HepG2 (cell line): ENCODE data around the gene TF. TPM values are rescaled to one million over a fixed set of nuclear protein-coding genes. Genes with fewer than 3 reads are reported as not detected.

ENCODE experiments used
- CHCHD3 ChIP-seq: sonication (generic); formaldehyde crosslinking; IDR thresholded peaks from 2 replicates; pipeline ENCODE4 v1.8.0; 2022; ENCODE audit warnings: mild to moderate bottlenecking, missing genetic modification reagents, moderate library complexity
- ERF ChIP-seq: IDR thresholded peaks from 2 replicates; pipeline ENCODE4 v1.6.1; 2018; ENCODE audit warnings: missing biosample characterization, missing genetic modification reagents
- FLYWCH1 ChIP-seq: sonication (generic); formaldehyde crosslinking; IDR thresholded peaks from 2 replicates; pipeline ENCODE4 v1.8.1; 2023; ENCODE audit warnings: mild to moderate bottlenecking, missing genetic modification reagents
- FOXO1 ChIP-seq: sonication (generic); formaldehyde crosslinking; IDR thresholded peaks from 2 replicates; pipeline ENCODE4 v1.4.0; 2020; ENCODE audit warnings: missing genetic modification reagents
- HNRNPK ChIP-seq: fragments of 200-400 bp; formaldehyde crosslinking; IDR thresholded peaks from 2 replicates; pipeline ENCODE4 v1.6.1; 2018; ENCODE audit warnings: low read length, low read depth, moderate library complexity, mild to moderate bottlenecking; ENCODE audit not compliant: poor library complexity, severe bottlenecking
- IKZF1 ChIP-seq: fragments of 450-650 bp; IDR thresholded peaks from 2 replicates; pipeline ENCODE4 v1.7.1; 2016
- KLF13 ChIP-seq: sonication (generic); formaldehyde crosslinking; IDR thresholded peaks from 2 replicates; pipeline ENCODE4 v1.4.0; 2020; ENCODE audit warnings: mild to moderate bottlenecking, missing genetic modification reagents
- MIER2 ChIP-seq: IDR thresholded peaks from 2 replicates; pipeline ENCODE4 v1.6.1; 2016; ENCODE audit warnings: missing biosample characterization, missing genetic modification reagents
- NFIC ChIP-seq: IDR thresholded peaks from 2 replicates; pipeline ENCODE4 v1.6.1; 2012; ENCODE audit warnings: mild to moderate bottlenecking, low read length, inconsistent platforms
- NR3C1 ChIP-seq: sonication (generic); formaldehyde crosslinking; IDR thresholded peaks from 2 replicates; pipeline ENCODE4 v1.4.0; 2020; ENCODE audit warnings: missing genetic modification reagents
- SIX4 ChIP-seq: sonication (generic); formaldehyde crosslinking; IDR thresholded peaks from 2 replicates; pipeline ENCODE4 v1.4.0; 2020; ENCODE audit warnings: missing genetic modification reagents
- SMYD3 ChIP-seq: sonication (generic); formaldehyde crosslinking; IDR thresholded peaks from 2 replicates; pipeline ENCODE4 v1.8.1; 2023; ENCODE audit warnings: mild to moderate bottlenecking, missing genetic modification reagents
- ZFY ChIP-seq: sonication (generic); formaldehyde crosslinking; IDR thresholded peaks from 2 replicates; pipeline ENCODE4 v1.4.0; 2020; ENCODE audit warnings: missing genetic modification reagents
- ZNF232 ChIP-seq: sonication (generic); formaldehyde crosslinking; IDR thresholded peaks from 2 replicates; pipeline ENCODE4 v1.4.0; 2020; ENCODE audit warnings: missing genetic modification reagents, borderline replicate concordance
- ZNF547 ChIP-seq: sonication (generic); formaldehyde crosslinking; IDR thresholded peaks from 2 replicates; pipeline ENCODE4 v1.5.1; 2020; ENCODE audit warnings: mild to moderate bottlenecking, missing genetic modification reagents
- ZNF550 ChIP-seq: sonication (generic); formaldehyde crosslinking; IDR thresholded peaks from 2 replicates; pipeline ENCODE4 v1.4.0; 2020; ENCODE audit warnings: mild to moderate bottlenecking, missing genetic modification reagents, borderline replicate concordance
- ZNF562 ChIP-seq: sonication (generic); formaldehyde crosslinking; IDR thresholded peaks from 2 replicates; pipeline ENCODE4 v1.8.0; 2022; ENCODE audit warnings: missing genetic modification reagents, borderline replicate concordance
- ZNF577 ChIP-seq: sonication (generic); formaldehyde crosslinking; IDR thresholded peaks from 2 replicates; pipeline ENCODE4 v1.4.0; 2020; ENCODE audit warnings: mild to moderate bottlenecking, low read depth, missing genetic modification reagents, borderline replicate concordance
- ZNF607 ChIP-seq: sonication (generic); formaldehyde crosslinking; IDR thresholded peaks from 2 replicates; pipeline ENCODE4 v1.5.1; 2020; ENCODE audit warnings: missing genetic modification reagents, mild to moderate bottlenecking, borderline replicate concordance
- ZNF713 ChIP-seq: sonication (generic); formaldehyde crosslinking; IDR thresholded peaks from 2 replicates; pipeline ENCODE4 v1.4.0; 2020; ENCODE audit warnings: mild to moderate bottlenecking, missing genetic modification reagents
- ZNF747 ChIP-seq: sonication (generic); formaldehyde crosslinking; IDR thresholded peaks from 2 replicates; pipeline ENCODE4 v1.8.1; 2023; ENCODE audit warnings: missing genetic modification reagents, mild to moderate bottlenecking, borderline replicate concordance
- polyA plus RNA-seq, 8 experiments: library from polyadenylated mRNA; depleted of rRNA in 3 of 8; stranded (reverse) in 7 of 8; unstranded in 1 of 8; fragments of >200 nt; fragmentation: Illumina TruSeq in 4 of 8; extraction: Trizol in 4 of 8; gene quantifications; 2 replicates each; pipeline versions ENCODE4 v1.2.1 to v1.2.3, GENCODE V29; 2011 to 2016; ENCODE audit warnings: low read depth in 4 of 8, missing spikeins in 1 of 8, mixed read lengths in 1 of 8; ENCODE audit not compliant: insufficient read depth in 1 of 8
- total RNA-seq, 5 experiments: library from RNA; depleted of rRNA; stranded (reverse); fragments of >200 nt; fragmentation: Illumina TruSeq; extraction: Trizol; gene quantifications; 2 replicates each; pipeline ENCODE4 v1.2.3, GENCODE V29; 2016; ENCODE audit warnings: low read depth in 1 of 5
- TF ChIP-seq, protein P1 (sequence below): sonication (generic); formaldehyde crosslinking; IDR thresholded peaks from 2 replicates; pipeline ENCODE4 v1.4.0; 2020; ENCODE audit warnings: low read depth, mild to moderate bottlenecking, missing genetic modification reagents
- TF ChIP-seq, protein P2 (sequence below), 2 experiments: IDR thresholded peaks; 2 replicates each; pipeline ENCODE4 v1.6.1; 2011 to 2012; ENCODE audit warnings: low read length in 2 of 2, borderline replicate concordance in 1 of 2, low read depth in 1 of 2, mild to moderate bottlenecking in 1 of 2, moderate library complexity in 1 of 2
- TF ChIP-seq, protein P3 (sequence below): sonication (generic); formaldehyde crosslinking; IDR thresholded peaks from 2 replicates; pipeline ENCODE4 v1.8.1; 2023; ENCODE audit warnings: missing genetic modification reagents, mild to moderate bottlenecking, borderline replicate concordance
- TF ChIP-seq, protein P4 (sequence below): sonication (generic); formaldehyde crosslinking; IDR thresholded peaks from 2 replicates; pipeline ENCODE4 v1.4.0; 2020; ENCODE audit warnings: missing genetic modification reagents, low read depth, mild to moderate bottlenecking, borderline replicate concordance

The TF gene
- total and polyA plus RNA-seq, 2 of the 13 experiments (the other 11 are each of a cell fraction or from before 2014, with no cell fraction given), result 10,074 to 11,821 TPM

DNA sequence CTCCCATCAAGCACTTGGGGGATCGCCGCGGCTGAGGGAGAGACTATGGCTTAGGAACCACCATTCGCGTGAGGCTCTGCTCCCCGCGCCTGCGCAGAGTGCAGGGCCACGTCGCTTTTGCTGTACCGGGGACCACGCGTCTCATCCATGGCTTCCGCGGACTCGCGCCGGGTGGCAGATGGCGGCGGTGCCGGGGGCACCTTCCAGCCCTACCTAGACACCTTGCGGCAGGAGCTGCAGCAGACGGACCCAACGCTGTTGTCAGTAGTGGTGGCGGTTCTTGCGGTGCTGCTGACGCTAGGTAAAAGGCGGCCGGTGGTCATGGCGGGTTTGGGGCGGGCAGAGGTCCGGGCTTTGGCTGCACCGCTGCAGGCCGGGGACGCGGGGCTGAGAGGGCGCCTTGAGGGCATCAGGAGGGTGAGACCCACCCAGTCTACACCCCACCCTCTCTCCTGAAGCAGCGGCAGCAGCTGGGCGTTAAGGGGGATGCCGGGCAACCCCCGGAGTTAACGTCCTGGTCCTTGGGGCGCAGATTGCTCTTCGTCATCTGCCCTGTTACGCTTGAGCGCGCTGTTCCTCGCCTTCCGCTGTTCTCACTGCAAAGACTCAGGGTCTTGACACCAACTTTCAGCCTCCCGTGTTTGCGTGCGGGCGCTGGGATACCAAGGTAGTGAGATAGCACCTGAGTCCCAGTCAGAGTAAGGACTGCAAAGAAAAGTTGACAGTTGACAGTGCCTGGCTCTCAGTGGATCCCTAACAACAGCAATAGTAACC is 59.7 kb downstream of the TF start, which contains the start of gene SRPRB (continued):
- TF ChIP-seq, protein P1, sequence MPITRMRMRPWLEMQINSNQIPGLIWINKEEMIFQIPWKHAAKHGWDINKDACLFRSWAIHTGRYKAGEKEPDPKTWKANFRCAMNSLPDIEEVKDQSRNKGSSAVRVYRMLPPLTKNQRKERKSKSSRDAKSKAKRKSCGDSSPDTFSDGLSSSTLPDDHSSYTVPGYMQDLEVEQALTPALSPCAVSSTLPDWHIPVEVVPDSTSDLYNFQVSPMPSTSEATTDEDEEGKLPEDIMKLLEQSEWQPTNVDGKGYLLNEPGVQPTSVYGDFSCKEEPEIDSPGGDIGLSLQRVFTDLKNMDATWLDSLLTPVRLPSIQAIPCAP (CRISPR knock-in tag), result no peak
- TF ChIP-seq, protein P2, sequence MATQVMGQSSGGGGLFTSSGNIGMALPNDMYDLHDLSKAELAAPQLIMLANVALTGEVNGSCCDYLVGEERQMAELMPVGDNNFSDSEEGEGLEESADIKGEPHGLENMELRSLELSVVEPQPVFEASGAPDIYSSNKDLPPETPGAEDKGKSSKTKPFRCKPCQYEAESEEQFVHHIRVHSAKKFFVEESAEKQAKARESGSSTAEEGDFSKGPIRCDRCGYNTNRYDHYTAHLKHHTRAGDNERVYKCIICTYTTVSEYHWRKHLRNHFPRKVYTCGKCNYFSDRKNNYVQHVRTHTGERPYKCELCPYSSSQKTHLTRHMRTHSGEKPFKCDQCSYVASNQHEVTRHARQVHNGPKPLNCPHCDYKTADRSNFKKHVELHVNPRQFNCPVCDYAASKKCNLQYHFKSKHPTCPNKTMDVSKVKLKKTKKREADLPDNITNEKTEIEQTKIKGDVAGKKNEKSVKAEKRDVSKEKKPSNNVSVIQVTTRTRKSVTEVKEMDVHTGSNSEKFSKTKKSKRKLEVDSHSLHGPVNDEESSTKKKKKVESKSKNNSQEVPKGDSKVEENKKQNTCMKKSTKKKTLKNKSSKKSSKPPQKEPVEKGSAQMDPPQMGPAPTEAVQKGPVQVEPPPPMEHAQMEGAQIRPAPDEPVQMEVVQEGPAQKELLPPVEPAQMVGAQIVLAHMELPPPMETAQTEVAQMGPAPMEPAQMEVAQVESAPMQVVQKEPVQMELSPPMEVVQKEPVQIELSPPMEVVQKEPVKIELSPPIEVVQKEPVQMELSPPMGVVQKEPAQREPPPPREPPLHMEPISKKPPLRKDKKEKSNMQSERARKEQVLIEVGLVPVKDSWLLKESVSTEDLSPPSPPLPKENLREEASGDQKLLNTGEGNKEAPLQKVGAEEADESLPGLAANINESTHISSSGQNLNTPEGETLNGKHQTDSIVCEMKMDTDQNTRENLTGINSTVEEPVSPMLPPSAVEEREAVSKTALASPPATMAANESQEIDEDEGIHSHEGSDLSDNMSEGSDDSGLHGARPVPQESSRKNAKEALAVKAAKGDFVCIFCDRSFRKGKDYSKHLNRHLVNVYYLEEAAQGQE (IDR thresholded peaks at IDR 0.05; ENCODE audit: borderline replicate concordance in 1 of 2, low read depth in 1 of 2, low read length in 2 of 2), result no peak; a peak in 1 of 4 replicates
- TF ChIP-seq CHCHD3 (CRISPR knock-in tag), result 0 out of 2 replicates have a peak, but pooled peaks have one; percentile 85
- no peak for TF ChIP-seq ZNF747
- no peak for TF ChIP-seq NR3C1 (CRISPR knock-in tag)
- TF ChIP-seq ZNF550, result peak; percentile 91; the same call in 1 of the 2 replicates
- TF ChIP-seq ZNF547 (CRISPR knock-in tag), result no peak
- no peak for TF ChIP-seq ZNF562
- peak; percentile 45; the same call in 1 of the 2 replicates for TF ChIP-seq ZNF607 (CRISPR knock-in tag)
- TF ChIP-seq ZNF232 (CRISPR knock-in tag), result peak; percentile 78
- TF ChIP-seq KLF13, result peak; percentile 41; the same call in 1 of the 2 replicates
- no peak for TF ChIP-seq NFIC
- TF ChIP-seq FLYWCH1 (CRISPR knock-in tag), result no peak
- TF ChIP-seq ERF (CRISPR knock-in tag), result peak; percentile 30; the same call in 1 of the 2 replicates
- no peak for TF ChIP-seq IKZF1
- no peak for TF ChIP-seq MIER2
- peak; percentile 76; the same call in 1 of the 2 replicates for TF ChIP-seq ZNF713 (CRISPR knock-in tag)
- TF ChIP-seq FOXO1 (CRISPR knock-in tag), result peak; percentile 50; the same call in 1 of the 2 replicates
- peak; percentile 86 for TF ChIP-seq ZFY (CRISPR knock-in tag)
- TF ChIP-seq, protein P3, sequence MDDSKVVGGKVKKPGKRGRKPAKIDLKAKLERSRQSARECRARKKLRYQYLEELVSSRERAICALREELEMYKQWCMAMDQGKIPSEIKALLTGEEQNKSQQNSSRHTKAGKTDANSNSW (CRISPR knock-in tag), result peak; percentile 58; the same call in 1 of the 2 replicates
- TF ChIP-seq ZNF577, result no peak
- TF ChIP-seq, protein P4, sequence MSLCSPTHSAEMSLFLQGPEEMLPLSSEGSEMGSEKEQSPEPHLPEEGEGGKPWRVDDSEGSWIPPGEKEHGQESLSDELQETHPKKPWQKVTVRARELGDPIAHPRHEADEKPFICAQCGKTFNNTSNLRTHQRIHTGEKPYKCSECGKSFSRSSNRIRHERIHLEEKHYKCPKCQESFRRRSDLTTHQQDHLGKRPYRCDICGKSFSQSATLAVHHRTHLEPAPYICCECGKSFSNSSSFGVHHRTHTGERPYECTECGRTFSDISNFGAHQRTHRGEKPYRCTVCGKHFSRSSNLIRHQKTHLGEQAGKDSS, result peak; percentile 69; the same call in 1 of the 2 replicates
- TF ChIP-seq SIX4, result no peak
- no peak for TF ChIP-seq SMYD3
- TF ChIP-seq HNRNPK, result no peak
